ENCODE measurements around the gene SYNC.

SYNC gene

GRCh38 chr1:32725615-32725982, 23.0 kb upstream of the SYNC start:
- TF ChIP-seq SNAI2 (CRISPR knock-in tag; IDR thresholded peaks at IDR 0.05) (no peak), PPARA (CRISPR knock-in tag; IDR thresholded peaks at IDR 0.05; ENCODE audit: borderline replicate concordance) (no peak), CSRNP3 (CRISPR knock-in tag; IDR thresholded peaks at IDR 0.05) (no peak), PATZ1 (CRISPR knock-in tag; IDR thresholded peaks at IDR 0.05; ENCODE audit: borderline replicate concordance) (no peak), GLIS3 (CRISPR knock-in tag; IDR thresholded peaks at IDR 0.05) (no peak), ZFP30 (CRISPR knock-in tag; IDR thresholded peaks at IDR 0.05) (no peak), ZNF565 (CRISPR knock-in tag; conservative IDR thresholded peaks at IDR 0.05; ENCODE audit: low read depth) (no peak), TCF4 (CRISPR knock-in tag; IDR thresholded peaks at IDR 0.05; ENCODE audit: borderline replicate concordance) (no peak)
- TF ChIP-seq, protein P1, sequence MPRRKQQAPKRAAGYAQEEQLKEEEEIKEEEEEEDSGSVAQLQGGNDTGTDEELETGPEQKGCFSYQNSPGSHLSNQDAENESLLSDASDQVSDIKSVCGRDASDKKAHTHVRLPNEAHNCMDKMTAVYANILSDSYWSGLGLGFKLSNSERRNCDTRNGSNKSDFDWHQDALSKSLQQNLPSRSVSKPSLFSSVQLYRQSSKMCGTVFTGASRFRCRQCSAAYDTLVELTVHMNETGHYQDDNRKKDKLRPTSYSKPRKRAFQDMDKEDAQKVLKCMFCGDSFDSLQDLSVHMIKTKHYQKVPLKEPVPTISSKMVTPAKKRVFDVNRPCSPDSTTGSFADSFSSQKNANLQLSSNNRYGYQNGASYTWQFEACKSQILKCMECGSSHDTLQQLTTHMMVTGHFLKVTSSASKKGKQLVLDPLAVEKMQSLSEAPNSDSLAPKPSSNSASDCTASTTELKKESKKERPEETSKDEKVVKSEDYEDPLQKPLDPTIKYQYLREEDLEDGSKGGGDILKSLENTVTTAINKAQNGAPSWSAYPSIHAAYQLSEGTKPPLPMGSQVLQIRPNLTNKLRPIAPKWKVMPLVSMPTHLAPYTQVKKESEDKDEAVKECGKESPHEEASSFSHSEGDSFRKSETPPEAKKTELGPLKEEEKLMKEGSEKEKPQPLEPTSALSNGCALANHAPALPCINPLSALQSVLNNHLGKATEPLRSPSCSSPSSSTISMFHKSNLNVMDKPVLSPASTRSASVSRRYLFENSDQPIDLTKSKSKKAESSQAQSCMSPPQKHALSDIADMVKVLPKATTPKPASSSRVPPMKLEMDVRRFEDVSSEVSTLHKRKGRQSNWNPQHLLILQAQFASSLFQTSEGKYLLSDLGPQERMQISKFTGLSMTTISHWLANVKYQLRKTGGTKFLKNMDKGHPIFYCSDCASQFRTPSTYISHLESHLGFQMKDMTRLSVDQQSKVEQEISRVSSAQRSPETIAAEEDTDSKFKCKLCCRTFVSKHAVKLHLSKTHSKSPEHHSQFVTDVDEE (CRISPR knock-in tag; IDR thresholded peaks at IDR 0.05): no peak
- TF ChIP-seq, protein P2, sequence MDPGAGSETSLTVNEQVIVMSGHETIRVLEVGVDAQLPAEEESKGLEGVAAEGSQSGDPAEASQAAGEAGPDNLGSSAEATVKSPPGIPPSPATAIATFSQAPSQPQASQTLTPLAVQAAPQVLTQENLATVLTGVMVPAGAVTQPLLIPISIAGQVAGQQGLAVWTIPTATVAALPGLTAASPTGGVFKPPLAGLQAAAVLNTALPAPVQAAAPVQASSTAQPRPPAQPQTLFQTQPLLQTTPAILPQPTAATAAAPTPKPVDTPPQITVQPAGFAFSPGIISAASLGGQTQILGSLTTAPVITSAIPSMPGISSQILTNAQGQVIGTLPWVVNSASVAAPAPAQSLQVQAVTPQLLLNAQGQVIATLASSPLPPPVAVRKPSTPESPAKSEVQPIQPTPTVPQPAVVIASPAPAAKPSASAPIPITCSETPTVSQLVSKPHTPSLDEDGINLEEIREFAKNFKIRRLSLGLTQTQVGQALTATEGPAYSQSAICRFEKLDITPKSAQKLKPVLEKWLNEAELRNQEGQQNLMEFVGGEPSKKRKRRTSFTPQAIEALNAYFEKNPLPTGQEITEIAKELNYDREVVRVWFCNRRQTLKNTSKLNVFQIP (CRISPR knock-in tag; IDR thresholded peaks at IDR 0.05; ENCODE audit: borderline replicate concordance, low read depth): no peak
- TF ChIP-seq, protein P3, sequence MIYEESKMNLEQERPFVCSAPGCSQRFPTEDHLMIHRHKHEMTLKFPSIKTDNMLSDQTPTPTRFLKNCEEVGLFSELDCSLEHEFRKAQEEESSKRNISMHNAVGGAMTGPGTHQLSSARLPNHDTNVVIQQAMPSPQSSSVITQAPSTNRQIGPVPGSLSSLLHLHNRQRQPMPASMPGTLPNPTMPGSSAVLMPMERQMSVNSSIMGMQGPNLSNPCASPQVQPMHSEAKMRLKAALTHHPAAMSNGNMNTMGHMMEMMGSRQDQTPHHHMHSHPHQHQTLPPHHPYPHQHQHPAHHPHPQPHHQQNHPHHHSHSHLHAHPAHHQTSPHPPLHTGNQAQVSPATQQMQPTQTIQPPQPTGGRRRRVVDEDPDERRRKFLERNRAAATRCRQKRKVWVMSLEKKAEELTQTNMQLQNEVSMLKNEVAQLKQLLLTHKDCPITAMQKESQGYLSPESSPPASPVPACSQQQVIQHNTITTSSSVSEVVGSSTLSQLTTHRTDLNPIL (CRISPR knock-in tag; IDR thresholded peaks at IDR 0.05; ENCODE audit: low read depth): no peak
- ATAC-seq: no peak

GRCh38 chr1:32724678-32725614, 22.4 kb upstream of the SYNC start:
- no peak for TF ChIP-seq ISL1 (CRISPR knock-in tag; IDR thresholded peaks at IDR 0.05)
- no peak for TF ChIP-seq ESRRG (CRISPR knock-in tag; IDR thresholded peaks at IDR 0.05)
- no peak for TF ChIP-seq PATZ1 (CRISPR knock-in tag; IDR thresholded peaks at IDR 0.05; ENCODE audit: borderline replicate concordance)
- no peak for TF ChIP-seq ZFP3 (CRISPR knock-in tag; IDR thresholded peaks at IDR 0.05)
- TF ChIP-seq ARNTL (CRISPR knock-in tag; IDR thresholded peaks at IDR 0.05; ENCODE audit: borderline replicate concordance, low read depth): no peak
- TF ChIP-seq TOX (CRISPR knock-in tag; IDR thresholded peaks at IDR 0.05; ENCODE audit: borderline replicate concordance): no peak
- TF ChIP-seq BACH2 (CRISPR knock-in tag; IDR thresholded peaks at IDR 0.05; ENCODE audit: borderline replicate concordance): no peak
- TF ChIP-seq, protein P2 (CRISPR knock-in tag; IDR thresholded peaks at IDR 0.05; ENCODE audit: borderline replicate concordance, low read depth): no peak
- TF ChIP-seq TCF4 (CRISPR knock-in tag; IDR thresholded peaks at IDR 0.05; ENCODE audit: borderline replicate concordance): no peak
- TF ChIP-seq, protein P3 (CRISPR knock-in tag; IDR thresholded peaks at IDR 0.05; ENCODE audit: low read depth): no peak
- no peak for TF ChIP-seq PPARA (CRISPR knock-in tag; IDR thresholded peaks at IDR 0.05; ENCODE audit: borderline replicate concordance)
- peak; percentile 95 for ATAC-seq

All from SK-N-SH treated with all-trans-retinoic acid at 6 μM for 48 hours (cell line).